HUES48 (cell line): ENCODE data around the gene THSD4.

Source experiments
- H3K27ac ChIP-seq: one replicate; pipeline ENCODE4 v1.7.0; 2013; ENCODE audit warnings: low read depth, low read length, inconsistent platforms
- H3K27me3 ChIP-seq: 2 replicates; pipeline ENCODE4 v1.6.1; 2013; ENCODE audit warnings: mild to moderate bottlenecking, low read length; ENCODE audit not compliant: control insufficient read depth, insufficient read depth
- H3K36me3 ChIP-seq: 2 replicates; pipeline ENCODE4 v1.6.1; 2013; ENCODE audit warnings: low read length; ENCODE audit not compliant: control insufficient read depth, insufficient read depth
- H3K4me1 ChIP-seq: 2 replicates; pipeline ENCODE4 v1.6.1; 2013; ENCODE audit warnings: mild to moderate bottlenecking, low read length; ENCODE audit not compliant: control insufficient read depth, insufficient read depth
- H3K4me3 ChIP-seq: 2 replicates; pipeline ENCODE4 v1.5.1; 2013; ENCODE audit warnings: mild to moderate bottlenecking, low read depth, low read length
- H3K9ac ChIP-seq: 2 replicates; pipeline ENCODE4 v1.6.1; 2013; ENCODE audit warnings: mild to moderate bottlenecking, low read depth, low read length, moderate library complexity
- H3K9me3 ChIP-seq: 2 replicates; pipeline ENCODE4 v1.6.1; 2013; ENCODE audit warnings: low read length; ENCODE audit not compliant: control insufficient read depth, insufficient read depth

The THSD4 gene

DNA sequence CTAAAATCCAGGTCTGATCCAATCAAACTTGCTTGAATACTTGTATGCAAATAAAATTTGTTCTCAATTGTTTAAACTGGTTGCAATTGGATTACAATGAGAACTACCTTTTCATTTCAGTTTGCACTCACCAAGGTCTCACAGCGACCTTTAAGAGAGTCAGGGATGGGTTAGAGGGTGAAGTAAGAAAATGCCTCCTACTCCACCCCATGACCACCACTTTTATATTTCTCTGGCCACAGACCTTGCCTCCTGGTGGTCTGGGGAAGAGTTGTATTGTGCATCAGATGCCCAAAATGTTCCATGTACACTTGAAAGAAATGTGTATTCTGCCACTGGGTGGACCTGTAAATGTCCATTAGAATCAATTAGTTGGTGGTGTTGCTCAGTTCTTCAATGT is 16.4 kb upstream of the THSD4 start:
- no peak overlapping the region for H3K27ac ChIP-seq
- no peaks in the 10 kb centered on the region for H3K9me3 ChIP-seq
- H3K9ac ChIP-seq = no peak overlapping the region
- H3K27me3 ChIP-seq = no peaks in the 10 kb centered on the region
- H3K36me3 ChIP-seq = no peaks in the 10 kb centered on the region
- H3K4me1 ChIP-seq = no peaks in the 10 kb centered on the region
- H3K4me3 ChIP-seq = no peak overlapping the region

DNA sequence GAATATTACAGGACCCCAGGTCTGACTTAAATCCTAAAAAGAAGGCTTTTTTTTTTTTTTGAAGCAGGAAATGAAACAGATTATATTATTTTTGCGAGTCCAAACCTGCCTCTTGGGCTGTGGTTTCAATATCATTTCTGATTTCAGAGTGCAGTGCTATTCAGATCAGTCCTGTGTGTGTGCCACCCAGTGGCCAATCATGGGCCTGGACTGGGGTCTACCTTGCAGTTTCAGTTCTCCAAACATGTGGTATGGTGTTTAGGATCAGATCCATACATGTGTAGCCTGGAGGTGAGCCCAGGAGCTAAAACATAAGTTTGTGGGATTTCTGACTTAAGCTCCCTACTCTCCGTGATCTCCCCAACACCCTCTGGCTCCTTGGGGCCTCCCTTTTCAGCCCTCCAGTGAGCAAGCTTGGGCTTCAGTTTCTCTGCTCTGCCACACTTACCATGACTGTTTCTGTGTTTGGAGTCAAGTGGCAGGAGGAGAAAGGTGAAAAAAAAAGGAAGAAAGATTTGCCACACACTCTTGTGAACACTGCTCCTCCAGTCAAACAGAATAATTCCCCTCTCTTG is 12.1 kb upstream of the THSD4 start:
- Histone ChIP-seq H3K36me3 (no peaks in the 10 kb centered on the region), H3K9me3 (no peaks in the 10 kb centered on the region), H3K4me3 (no peak overlapping the region), H3K9ac (no peak overlapping the region), H3K27ac (no peak overlapping the region), H3K4me1 (0 out of 2 replicates have a peak, but pooled peaks cover 3% of the 10 kb centered on the region), H3K27me3 (no peaks in the 10 kb centered on the region)

DNA sequence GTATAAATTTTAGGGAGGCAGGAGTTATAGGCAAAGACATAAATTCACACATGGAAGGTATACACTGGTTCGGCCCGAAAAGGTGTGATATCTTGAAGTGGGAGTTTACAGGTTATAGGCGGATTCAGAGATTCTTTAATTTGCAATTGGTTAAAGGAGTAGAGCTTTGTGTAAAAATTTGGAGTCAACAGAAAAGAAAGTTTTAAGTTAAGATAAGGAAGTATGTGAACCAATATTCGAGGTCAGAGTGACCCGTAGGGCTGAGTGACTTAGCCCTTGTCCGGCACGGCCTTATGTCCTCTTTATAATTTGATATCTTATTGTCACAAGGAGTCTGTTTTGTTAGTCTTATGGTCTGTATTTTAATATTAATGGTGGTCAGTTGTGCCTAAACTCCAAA is 10.6 kb upstream of the THSD4 start:
- H3K27ac ChIP-seq = no peak overlapping the region
- H3K4me3 ChIP-seq = no peak overlapping the region
- 0 out of 2 replicates have a peak, but pooled peaks cover 3% of the 10 kb centered on the region for H3K4me1 ChIP-seq
- H3K9me3 ChIP-seq = no peaks in the 10 kb centered on the region
- no peaks in the 10 kb centered on the region for H3K36me3 ChIP-seq
- no peaks in the 10 kb centered on the region for H3K27me3 ChIP-seq
- H3K9ac ChIP-seq = no peak overlapping the region

DNA sequence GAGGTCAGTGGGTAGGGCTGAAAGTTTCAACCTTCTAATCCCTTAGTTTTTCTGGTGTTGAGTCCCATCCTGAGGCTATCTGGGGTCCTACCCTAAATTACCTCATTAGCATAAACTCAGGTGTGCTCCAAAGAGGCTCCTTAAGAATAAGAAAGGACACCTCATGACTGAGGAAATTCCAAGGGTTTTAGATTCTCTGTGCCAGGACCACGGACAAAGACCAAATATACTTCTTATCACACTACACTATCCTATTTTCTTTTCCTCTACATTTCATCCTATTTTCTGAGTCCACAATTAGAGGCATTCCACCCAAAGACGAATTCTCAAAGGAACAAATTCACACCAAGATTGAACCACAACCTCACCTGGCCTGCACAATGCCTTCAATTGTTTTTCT is 9.8 kb upstream of the THSD4 start:
- Histone ChIP-seq H3K9me3 (no peaks in the 10 kb centered on the region), H3K9ac (no peak overlapping the region), H3K36me3 (no peaks in the 10 kb centered on the region), H3K4me1 (0 out of 2 replicates have a peak, but pooled peaks cover 3% of the 10 kb centered on the region), H3K27ac (no peak overlapping the region), H3K4me3 (no peak overlapping the region), H3K27me3 (no peaks in the 10 kb centered on the region)

DNA sequence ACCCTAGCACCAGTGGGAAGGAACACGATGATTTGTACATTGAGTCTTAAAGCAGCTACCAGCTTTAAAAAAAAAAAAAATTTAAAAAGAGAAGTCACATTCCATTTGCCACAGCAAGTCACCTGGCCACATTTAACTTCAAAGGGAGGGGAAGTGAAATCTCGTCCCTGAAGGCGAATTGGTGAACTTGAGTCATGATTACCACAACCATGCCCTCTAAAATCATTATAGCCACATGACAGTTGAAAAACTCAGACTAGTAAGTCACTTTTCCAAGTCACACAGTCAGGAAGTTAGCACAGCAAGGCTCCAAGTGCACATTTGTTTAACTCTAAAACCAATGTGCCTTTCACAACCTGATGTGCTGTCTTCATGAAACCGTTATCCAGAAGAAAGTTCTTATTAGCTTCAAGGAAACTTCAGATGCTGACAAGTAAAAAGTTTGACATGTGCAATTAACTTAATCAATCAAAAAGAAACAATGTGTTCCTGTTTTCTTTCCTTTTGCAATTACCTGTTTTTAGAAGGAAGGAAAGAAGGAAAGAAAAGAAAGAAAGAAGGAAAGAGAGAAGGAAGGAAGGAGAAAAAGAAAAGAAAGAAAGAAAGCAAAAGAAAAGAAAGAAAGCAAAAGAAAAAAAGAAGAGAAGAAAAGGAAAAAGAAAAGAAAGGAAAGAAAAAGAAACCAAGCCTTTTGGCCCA is 8.3 kb upstream of the THSD4 start:
- no peak overlapping the region for H3K27ac ChIP-seq
- no peaks in the 10 kb centered on the region for H3K9me3 ChIP-seq

DNA sequence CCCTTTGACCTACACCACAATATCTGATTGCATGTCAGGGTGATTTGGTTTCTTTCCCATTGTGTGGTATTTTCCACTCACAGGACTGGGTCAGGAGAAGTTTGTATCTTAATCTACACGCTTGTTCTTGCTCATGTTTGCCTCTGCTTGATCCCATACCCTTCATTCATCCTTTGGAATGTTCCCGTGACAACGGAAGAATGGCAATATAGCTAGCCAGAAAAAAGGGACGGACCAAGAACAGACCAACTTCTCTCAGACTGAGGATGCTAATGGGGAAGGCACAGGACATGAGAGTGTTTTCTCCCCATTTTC is 7.8 kb upstream of the THSD4 start:
- H3K4me1 ChIP-seq = peaks cover 6% of the 10 kb centered on the region; the same call in 1 of the 2 replicates

More for the DNA sequence above, 8.3 kb upstream of the THSD4 start:
- Histone ChIP-seq H3K4me3 (no peak overlapping the region), H3K4me1 (peaks cover 6% of the 10 kb centered on the region; the same call in 1 of the 2 replicates), H3K27me3 (no peaks in the 10 kb centered on the region), H3K9ac (no peak overlapping the region), H3K36me3 (no peaks in the 10 kb centered on the region)

DNA sequence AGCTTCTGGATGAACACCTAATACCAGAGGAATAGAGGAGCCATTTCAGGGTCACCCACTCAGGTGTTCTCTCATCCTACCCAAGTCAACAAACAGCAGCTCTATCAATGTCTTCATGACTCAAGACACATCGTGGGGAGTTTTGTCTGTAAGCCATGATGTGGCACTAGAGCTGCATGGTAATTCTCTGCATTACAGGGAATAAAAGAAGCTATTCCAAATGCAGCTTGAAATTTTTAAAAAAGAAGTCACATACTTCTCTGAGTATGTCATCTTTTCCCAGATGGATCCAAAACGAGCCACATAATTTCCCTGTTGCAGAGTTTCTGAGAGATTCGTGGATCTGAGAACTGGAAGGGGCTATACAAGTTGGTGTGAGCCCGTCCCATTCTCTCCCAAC is 6.1 kb upstream of the THSD4 start:
- Histone ChIP-seq H3K9me3 (no peaks in the 10 kb centered on the region), H3K27me3 (no peaks in the 10 kb centered on the region), H3K27ac (no peak overlapping the region), H3K4me1 (peaks cover 10% of the 10 kb centered on the region), H3K4me3 (no peak overlapping the region), H3K9ac (no peak overlapping the region), H3K36me3 (no peaks in the 10 kb centered on the region)

More for the DNA sequence above, 7.8 kb upstream of the THSD4 start:
- H3K9me3 ChIP-seq = no peaks in the 10 kb centered on the region
- H3K4me3 ChIP-seq = no peak overlapping the region
- H3K36me3 ChIP-seq = no peaks in the 10 kb centered on the region
- H3K27me3 ChIP-seq = no peaks in the 10 kb centered on the region
- no peak overlapping the region for H3K27ac ChIP-seq
- H3K9ac ChIP-seq = no peak overlapping the region

DNA sequence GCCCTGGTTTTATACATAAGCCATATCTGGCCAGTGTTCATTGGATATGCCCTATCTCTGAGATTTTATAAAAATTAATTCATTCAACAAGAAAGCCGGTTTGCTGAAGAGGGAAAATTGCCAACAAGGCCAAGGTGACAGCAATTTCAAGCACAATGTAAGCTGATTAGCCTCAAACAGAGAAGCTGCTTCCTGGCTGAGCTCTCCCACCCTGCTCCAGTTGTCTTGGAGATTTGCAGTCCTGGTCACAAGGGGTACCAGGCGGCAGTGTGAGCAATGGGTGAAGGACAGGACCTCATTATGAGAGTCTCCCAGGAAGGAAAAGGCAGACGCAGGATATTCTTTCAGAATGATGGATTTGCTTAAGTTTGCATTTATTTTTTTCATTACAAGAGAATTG is 5.4 kb upstream of the THSD4 start:
- H3K4me1 ChIP-seq = peaks cover 17% of the 10 kb centered on the region
- H3K27ac ChIP-seq = no peak overlapping the region
- no peaks in the 10 kb centered on the region for H3K36me3 ChIP-seq
- no peaks in the 10 kb centered on the region for H3K27me3 ChIP-seq
- no peaks in the 10 kb centered on the region for H3K9me3 ChIP-seq
- no peak overlapping the region for H3K9ac ChIP-seq
- no peak overlapping the region for H3K4me3 ChIP-seq

DNA sequence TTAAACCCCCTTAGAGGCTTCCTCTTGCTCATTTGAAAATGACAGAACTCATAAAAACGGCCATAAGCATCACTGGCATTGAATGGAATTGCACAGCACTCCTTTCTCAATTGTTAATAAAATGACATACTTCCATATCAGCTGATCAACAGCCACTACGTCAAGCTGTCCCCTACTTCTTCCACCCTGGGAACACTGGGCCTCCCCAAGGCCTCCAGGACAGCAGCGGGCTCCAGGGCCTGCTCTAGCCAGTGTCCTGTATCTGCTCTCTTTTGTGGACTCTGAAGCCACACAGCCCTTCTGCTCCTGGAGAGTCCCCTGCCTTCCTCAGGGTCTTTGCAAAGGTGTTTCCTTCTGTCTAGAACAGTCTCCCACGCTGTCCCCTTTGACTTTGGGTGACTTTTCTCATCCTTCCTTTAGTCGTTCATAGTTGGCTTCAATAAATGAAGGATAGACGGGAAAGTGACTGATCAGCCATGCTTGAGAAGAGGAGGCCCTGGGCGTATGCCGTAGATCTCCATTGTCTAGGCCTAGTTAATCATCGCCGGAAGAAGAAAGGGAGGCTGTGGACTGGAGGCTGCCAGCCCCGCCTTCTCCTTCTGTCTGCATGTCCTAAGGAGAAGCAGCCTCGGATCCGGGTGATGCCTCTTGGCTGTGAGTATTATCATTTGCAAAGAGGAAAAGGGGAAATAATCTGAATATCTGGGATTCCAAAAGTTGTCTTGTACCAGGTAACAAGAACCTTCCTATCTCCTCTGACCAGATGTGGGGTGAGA is 4.7 kb upstream of the THSD4 start:
- peaks cover 17% of the 10 kb centered on the region for H3K4me1 ChIP-seq
- H3K9ac ChIP-seq = no peak overlapping the region
- no peak overlapping the region for H3K4me3 ChIP-seq
- no peaks in the 10 kb centered on the region for H3K27me3 ChIP-seq
- H3K9me3 ChIP-seq = no peaks in the 10 kb centered on the region
- no peaks in the 10 kb centered on the region for H3K36me3 ChIP-seq
- H3K27ac ChIP-seq = no peak overlapping the region

DNA sequence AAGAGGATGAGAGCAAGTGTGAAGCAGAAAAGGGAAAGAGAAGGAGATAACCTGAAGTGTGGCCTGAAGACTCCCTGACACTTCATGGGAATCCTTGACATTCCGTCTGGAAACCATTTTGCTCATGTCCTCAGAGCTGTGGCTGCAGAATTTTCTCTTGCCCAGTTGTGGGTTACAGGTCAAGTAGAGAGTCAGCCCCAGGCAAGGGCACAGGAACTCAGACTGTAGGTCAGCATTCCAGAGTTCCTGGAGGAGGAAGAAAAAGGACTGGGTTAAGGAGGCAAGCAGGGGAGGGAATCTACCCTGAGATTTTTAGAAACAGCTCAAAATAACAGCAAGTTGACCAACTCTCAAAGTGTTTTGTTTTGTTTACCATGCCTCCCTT is 4.1 kb upstream of the THSD4 start:
- Histone ChIP-seq H3K4me3 (no peak overlapping the region), H3K27ac (no peak overlapping the region), H3K4me1 (peaks cover 17% of the 10 kb centered on the region), H3K36me3 (no peaks in the 10 kb centered on the region), H3K9me3 (no peaks in the 10 kb centered on the region), H3K9ac (no peak overlapping the region), H3K27me3 (peaks cover 4% of the 10 kb centered on the region; the same call in 1 of the 2 replicates)

DNA sequence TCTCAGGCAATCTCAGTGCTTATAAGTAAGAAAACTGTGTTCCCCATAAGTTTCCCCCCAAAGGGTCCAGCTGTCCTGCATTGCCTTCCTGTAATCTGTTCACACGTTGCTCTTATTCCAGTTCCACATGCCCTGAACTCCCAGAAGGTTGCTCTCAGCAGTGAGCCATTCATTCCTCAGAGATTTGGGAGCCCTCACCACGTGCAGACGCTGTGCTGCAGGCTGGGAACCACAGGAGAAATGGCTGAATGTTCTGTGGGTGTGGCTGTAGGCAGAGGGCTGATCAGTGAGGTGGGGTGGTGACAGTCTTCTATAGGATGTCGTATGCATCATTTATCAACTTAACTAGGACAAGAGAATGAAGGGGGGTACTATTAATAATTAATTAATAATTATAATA is 3.3 kb upstream of the THSD4 start:
- no peak overlapping the region for H3K27ac ChIP-seq
- no peaks in the 10 kb centered on the region for H3K9me3 ChIP-seq

More for the DNA sequence above, 3.3 kb upstream of the THSD4 start:
- Histone ChIP-seq H3K27me3 (peaks cover 12% of the 10 kb centered on the region), H3K4me3 (no peak overlapping the region), H3K4me1 (peaks cover 15% of the 10 kb centered on the region), H3K36me3 (no peaks in the 10 kb centered on the region), H3K9ac (no peak overlapping the region)
